ENCODE data around the gene KRT80.
A peak's percentile ranks its signal among the peaks of the same experiment; 100 is the strongest.

Gene KRT80

GRCh38 chr12:52126605-52127578 is 64.9 kb downstream of the KRT80 start:
- no peak for DNase-seq

GRCh38 chr12:52126050-52126604 is 65.7 kb downstream of the KRT80 start:
- DNase-seq = no peak

GRCh38 chr12:52125476-52125900 is 66.3 kb downstream of the KRT80 start:
- no peak for DNase-seq

GRCh38 chr12:52123487-52124186 is 68.2 kb downstream of the KRT80 start:
- DNase-seq = no peak

- DNase-seq = no peak
Observed at GRCh38 chr12:52122904-52123303, 68.9 kb downstream of the KRT80 start.

GRCh38 chr12:52122540-52122871 is 69.3 kb downstream of the KRT80 start:
- DNase-seq = no peak

- DNase-seq = peak; percentile 85
Observed at GRCh38 chr12:52121824-52122539, 69.8 kb downstream of the KRT80 start.

GRCh38 chr12:52120951-52121823 is 70.6 kb downstream of the KRT80 start:
- DNase-seq = no peak

- DNase-seq = peak; percentile 62
Observed at GRCh38 chr12:52119398-52120254, 72.2 kb downstream of the KRT80 start.

Data from stimulated activated CD8-positive, alpha-beta memory T cell treated with anti-CD3 and anti-CD28 coated beads, Interleukin-4, amount 100 ng/mL, for 48 hours (primary cell).